GM21723 (cell line): ENCODE data around the gene C14orf180.

Experiments
- ATAC-seq: cut with Tn5 transposase; IDR thresholded peaks from one replicate; pipeline ENCODE4 v1.9.1; 2021; ENCODE audit warnings: mild to moderate bottlenecking, moderate library complexity; ENCODE audit not compliant: unreplicated experiment

The C14orf180 gene

GRCh38 chr14:104560586-104560945 is 19.0 kb upstream of the C14orf180 start:
- ATAC-seq: no peak

GRCh38 chr14:104561124-104561557 is 18.4 kb upstream of the C14orf180 start:
- no peak for ATAC-seq

GRCh38 chr14:104561632-104562495 is 17.7 kb upstream of the C14orf180 start:
- no peak for ATAC-seq

GRCh38 chr14:104562606-104563005 is 17.0 kb upstream of the C14orf180 start:
- ATAC-seq: no peak

- no peak for ATAC-seq
Measured at GRCh38 chr14:104563191-104563741, 16.3 kb upstream of the C14orf180 start.

GRCh38 chr14:104563742-104564615 is 15.6 kb upstream of the C14orf180 start:
- no peak for ATAC-seq

- no peak for ATAC-seq
Measured at GRCh38 chr14:104564744-104565679, 14.6 kb upstream of the C14orf180 start.

GRCh38 chr14:104567141-104567956 is 12.2 kb upstream of the C14orf180 start:
- no peak for ATAC-seq

- ATAC-seq: no peak
Measured at GRCh38 chr14:104567957-104568225, 11.7 kb upstream of the C14orf180 start.

- no peak for ATAC-seq
Measured at GRCh38 chr14:104568620-104569019, 10.9 kb upstream of the C14orf180 start.

GRCh38 chr14:104569435-104569834 is 10.1 kb upstream of the C14orf180 start:
- ATAC-seq: no peak

- ATAC-seq: no peak
Measured at GRCh38 chr14:104571246-104571645, 8.3 kb upstream of the C14orf180 start.

GRCh38 chr14:104572024-104572626 is 7.4 kb upstream of the C14orf180 start:
- ATAC-seq: no peak

GRCh38 chr14:104572668-104573067 is 6.9 kb upstream of the C14orf180 start:
- no peak for ATAC-seq

- no peak for ATAC-seq
Measured at GRCh38 chr14:104573930-104574329, 5.6 kb upstream of the C14orf180 start.

GRCh38 chr14:104574536-104574935 is 5.0 kb upstream of the C14orf180 start:
- no peak for ATAC-seq

- ATAC-seq: no peak
Measured at GRCh38 chr14:104574978-104575583, 4.5 kb upstream of the C14orf180 start.

- no peak for ATAC-seq
Measured at GRCh38 chr14:104576232-104576969, 3.2 kb upstream of the C14orf180 start.
